ENCODE data around the gene ATP8A2.

DNA sequence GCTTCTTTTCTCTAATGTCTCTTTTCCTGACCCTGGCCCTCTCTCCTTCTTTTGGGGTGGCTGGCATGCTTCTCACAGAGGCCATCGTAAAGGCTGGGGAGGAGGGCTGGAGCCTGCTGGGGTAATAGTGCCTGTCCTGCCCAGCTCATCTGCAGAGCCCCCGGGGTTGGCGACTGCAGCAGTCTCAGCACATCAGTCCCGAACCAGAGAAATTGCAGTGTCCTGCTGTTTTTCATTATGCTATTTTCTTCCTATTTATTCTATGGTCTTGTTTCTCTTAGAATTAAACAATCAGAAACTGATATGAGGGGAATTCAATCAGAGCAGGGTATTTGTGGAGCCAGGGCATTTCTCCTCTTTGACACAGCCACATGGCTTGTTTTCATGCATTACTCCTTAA, 513.6 kb downstream of the ATP8A2 start:
- TF ChIP-seq, protein P1, sequence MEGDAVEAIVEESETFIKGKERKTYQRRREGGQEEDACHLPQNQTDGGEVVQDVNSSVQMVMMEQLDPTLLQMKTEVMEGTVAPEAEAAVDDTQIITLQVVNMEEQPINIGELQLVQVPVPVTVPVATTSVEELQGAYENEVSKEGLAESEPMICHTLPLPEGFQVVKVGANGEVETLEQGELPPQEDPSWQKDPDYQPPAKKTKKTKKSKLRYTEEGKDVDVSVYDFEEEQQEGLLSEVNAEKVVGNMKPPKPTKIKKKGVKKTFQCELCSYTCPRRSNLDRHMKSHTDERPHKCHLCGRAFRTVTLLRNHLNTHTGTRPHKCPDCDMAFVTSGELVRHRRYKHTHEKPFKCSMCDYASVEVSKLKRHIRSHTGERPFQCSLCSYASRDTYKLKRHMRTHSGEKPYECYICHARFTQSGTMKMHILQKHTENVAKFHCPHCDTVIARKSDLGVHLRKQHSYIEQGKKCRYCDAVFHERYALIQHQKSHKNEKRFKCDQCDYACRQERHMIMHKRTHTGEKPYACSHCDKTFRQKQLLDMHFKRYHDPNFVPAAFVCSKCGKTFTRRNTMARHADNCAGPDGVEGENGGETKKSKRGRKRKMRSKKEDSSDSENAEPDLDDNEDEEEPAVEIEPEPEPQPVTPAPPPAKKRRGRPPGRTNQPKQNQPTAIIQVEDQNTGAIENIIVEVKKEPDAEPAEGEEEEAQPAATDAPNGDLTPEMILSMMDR (IDR thresholded peaks at IDR 0.05; ENCODE audit: control extremely low read depth in 1 of 3, insufficient read depth in 1 of 3, low read depth in 1 of 3, low read length in 3 of 3), result no peak
- TF ChIP-seq BRCA1 (IDR thresholded peaks at IDR 0.05; ENCODE audit: low read depth, low read length), result no peak

Measured in H1 (cell line).